ENCODE data around the gene LRPPRC.
"Not testable (repeated sequence)": the region's sequence is repeated elsewhere in the genome, so short reads cannot be mapped to it uniquely, and the experiment has no call there.

LRPPRC gene

GRCh38 chr2:43977677-43978375 lies 18.0 kb downstream of the LRPPRC start:
- no peak for DNase-seq (ENCODE audit: low spot score)

GRCh38 chr2:43960921-43961320 lies 34.9 kb downstream of the LRPPRC start:
- DNase-seq (ENCODE audit: low spot score), result no peak

- no peak for DNase-seq (ENCODE audit: low spot score)
These were observed 37.2 kb downstream of the LRPPRC start for GRCh38 chr2:43958397-43959275.

- DNase-seq (ENCODE audit: low spot score), result peak; percentile 30
These were observed 45.3 kb downstream of the LRPPRC start for GRCh38 chr2:43950383-43951008.

- DNase-seq (ENCODE audit: low spot score), result no peak
These were observed 47.4 kb downstream of the LRPPRC start for GRCh38 chr2:43948370-43948769.

- DNase-seq (ENCODE audit: low spot score), result no peak
These were observed 49.1 kb downstream of the LRPPRC start for GRCh38 chr2:43946685-43947084.

GRCh38 chr2:43945439-43945838 lies 50.4 kb downstream of the LRPPRC start:
- DNase-seq (ENCODE audit: low spot score), result no peak

GRCh38 chr2:43944915-43945314 lies 50.9 kb downstream of the LRPPRC start:
- DNase-seq (ENCODE audit: low spot score), result no peak

- DNase-seq (ENCODE audit: low spot score), result no peak
These were observed 51.9 kb downstream of the LRPPRC start for GRCh38 chr2:43943809-43944452.

- DNase-seq (ENCODE audit: low spot score), result no peak
These were observed 52.5 kb downstream of the LRPPRC start for GRCh38 chr2:43943323-43943722.

GRCh38 chr2:43942881-43943280 lies 52.9 kb downstream of the LRPPRC start:
- no peak for DNase-seq (ENCODE audit: low spot score)

GRCh38 chr2:43941966-43942365 lies 53.8 kb downstream of the LRPPRC start:
- DNase-seq (ENCODE audit: low spot score), result no peak

GRCh38 chr2:43941359-43941758 lies 54.4 kb downstream of the LRPPRC start:
- no peak for DNase-seq (ENCODE audit: low spot score)

- DNase-seq (ENCODE audit: low spot score), result no peak
These were observed 56.0 kb downstream of the LRPPRC start for GRCh38 chr2:43939695-43940256.

- no peak for DNase-seq (ENCODE audit: low spot score)
These were observed 58.4 kb downstream of the LRPPRC start for GRCh38 chr2:43937269-43937820.

GRCh38 chr2:43934567-43934966 lies 61.2 kb downstream of the LRPPRC start:
- DNase-seq (ENCODE audit: low spot score), result peak; percentile 30

- DNase-seq (ENCODE audit: low spot score), result no peak
These were observed 64.5 kb downstream of the LRPPRC start for GRCh38 chr2:43931293-43931692.

GRCh38 chr2:43927442-43927841 lies 68.3 kb downstream of the LRPPRC start:
- DNase-seq (ENCODE audit: low spot score), result peak; percentile 59

- DNase-seq (ENCODE audit: low spot score), result no peak
These were observed 70.4 kb downstream of the LRPPRC start for GRCh38 chr2:43925431-43925830.

- DNase-seq (ENCODE audit: low spot score), result no peak
These were observed 71.3 kb downstream of the LRPPRC start for GRCh38 chr2:43924463-43924862.

GRCh38 chr2:43911136-43911790 lies 84.5 kb downstream of the LRPPRC start:
- DNase-seq (ENCODE audit: low spot score), result not testable (repeated sequence)

Measured in activated CD4-positive, alpha-beta T cell treated with anti-CD3 and anti-CD28 coated beads, Interleukin-2, Interleukin-4, amounts not matched to agents 100 ng/mL and 50 ng/mL, durations not matched to agents 16 hours and 8 hours (primary cell).